Kidney epithelial cell (primary cell): ENCODE data around the gene AFF4. TPM values are rescaled to one million over a fixed set of nuclear protein-coding genes. Genes with fewer than 3 reads are reported as not detected.

Source experiments
- DNase-seq: peaks from one replicate; pipeline ENCODE4 v3.0.0-alpha.2; 2010; ENCODE audit warnings: low read depth
- H3K27me3 ChIP-seq: 2 replicates; pipeline ENCODE4 v1.6.0; 2011; ENCODE audit warnings: low read length; ENCODE audit not compliant: control insufficient read depth, insufficient read depth
- H3K36me3 ChIP-seq: 2 replicates; pipeline ENCODE4 v1.5.1; 2011; ENCODE audit warnings: low read length; ENCODE audit not compliant: control insufficient read depth, insufficient read depth
- H3K4me3 ChIP-seq: 2 replicates; pipeline ENCODE4 v1.5.1; 2011; ENCODE audit warnings: low read depth, mild to moderate bottlenecking, control low read depth, low read length
- total RNA-seq: library from RNA; depleted of rRNA; stranded (reverse); fragments of >200 nt; gene quantifications from 2 replicates; pipeline ENCODE4 v1.2.3, GENCODE V29; 2015
- TF ChIP-seq, protein P1 (sequence below): IDR thresholded peaks from 2 replicates; pipeline ENCODE4 v1.5.1; 2011; ENCODE audit warnings: mild to moderate bottlenecking, moderate library complexity, low read length, control low read depth, inconsistent platforms; ENCODE audit not compliant: insufficient read depth, poor library complexity, severe bottlenecking

Gene AFF4
- total RNA-seq, 1 donor from 2014 or later: 69.0 TPM

DNA sequence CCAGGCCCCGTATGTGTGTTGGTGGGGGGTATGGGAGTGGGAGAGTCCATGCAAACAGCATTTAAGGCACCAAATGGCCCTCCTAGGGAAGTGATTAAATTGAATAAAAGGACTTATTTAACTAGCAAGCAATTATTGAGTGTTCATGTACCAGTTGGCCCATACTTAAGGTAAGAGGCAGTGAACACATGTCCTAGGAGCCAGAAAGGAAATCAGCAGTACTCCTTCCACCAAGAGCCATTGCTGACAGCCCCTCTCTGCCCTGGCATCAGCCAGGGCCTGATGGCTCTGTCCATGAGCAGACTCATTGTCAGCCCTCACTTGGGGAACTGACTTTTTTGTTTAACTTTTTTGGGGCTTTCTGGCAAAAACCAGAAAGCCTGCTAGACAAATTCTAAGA, 122.5 kb downstream of the AFF4 start:
- TF ChIP-seq, protein P1, sequence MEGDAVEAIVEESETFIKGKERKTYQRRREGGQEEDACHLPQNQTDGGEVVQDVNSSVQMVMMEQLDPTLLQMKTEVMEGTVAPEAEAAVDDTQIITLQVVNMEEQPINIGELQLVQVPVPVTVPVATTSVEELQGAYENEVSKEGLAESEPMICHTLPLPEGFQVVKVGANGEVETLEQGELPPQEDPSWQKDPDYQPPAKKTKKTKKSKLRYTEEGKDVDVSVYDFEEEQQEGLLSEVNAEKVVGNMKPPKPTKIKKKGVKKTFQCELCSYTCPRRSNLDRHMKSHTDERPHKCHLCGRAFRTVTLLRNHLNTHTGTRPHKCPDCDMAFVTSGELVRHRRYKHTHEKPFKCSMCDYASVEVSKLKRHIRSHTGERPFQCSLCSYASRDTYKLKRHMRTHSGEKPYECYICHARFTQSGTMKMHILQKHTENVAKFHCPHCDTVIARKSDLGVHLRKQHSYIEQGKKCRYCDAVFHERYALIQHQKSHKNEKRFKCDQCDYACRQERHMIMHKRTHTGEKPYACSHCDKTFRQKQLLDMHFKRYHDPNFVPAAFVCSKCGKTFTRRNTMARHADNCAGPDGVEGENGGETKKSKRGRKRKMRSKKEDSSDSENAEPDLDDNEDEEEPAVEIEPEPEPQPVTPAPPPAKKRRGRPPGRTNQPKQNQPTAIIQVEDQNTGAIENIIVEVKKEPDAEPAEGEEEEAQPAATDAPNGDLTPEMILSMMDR: no peak
- H3K4me3 ChIP-seq: no peak overlapping the region

DNA sequence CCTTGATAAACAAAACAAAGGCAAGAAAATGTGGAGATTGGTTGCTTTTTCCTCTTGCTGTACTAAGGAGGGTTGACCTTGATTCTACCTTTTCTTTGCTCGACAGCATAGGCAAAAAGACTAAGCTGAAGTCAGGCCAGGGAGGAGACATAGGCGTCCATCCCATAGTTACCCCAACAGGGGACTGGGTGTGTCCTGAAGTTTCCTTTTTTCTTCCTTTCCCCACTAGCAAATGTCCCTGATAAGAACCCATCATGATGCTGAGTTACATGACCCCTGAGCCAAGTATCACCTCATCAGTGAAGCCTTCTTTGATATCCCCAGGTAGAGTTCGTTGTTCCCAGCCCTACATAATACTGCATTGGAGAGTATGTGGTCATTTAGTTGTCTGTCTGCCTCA, 123.1 kb downstream of the AFF4 start:
- Histone ChIP-seq H3K27me3 (no peaks in the 10 kb centered on the region), H3K36me3 (no peaks in the 10 kb centered on the region), H3K4me3 (no peak overlapping the region)
- no peak for DNase-seq
- TF ChIP-seq, protein P1: no peak

More for the DNA sequence above, 122.5 kb downstream of the AFF4 start:
- no peak for DNase-seq
- no peaks in the 10 kb centered on the region for H3K27me3 ChIP-seq
- no peaks in the 10 kb centered on the region for H3K36me3 ChIP-seq

DNA sequence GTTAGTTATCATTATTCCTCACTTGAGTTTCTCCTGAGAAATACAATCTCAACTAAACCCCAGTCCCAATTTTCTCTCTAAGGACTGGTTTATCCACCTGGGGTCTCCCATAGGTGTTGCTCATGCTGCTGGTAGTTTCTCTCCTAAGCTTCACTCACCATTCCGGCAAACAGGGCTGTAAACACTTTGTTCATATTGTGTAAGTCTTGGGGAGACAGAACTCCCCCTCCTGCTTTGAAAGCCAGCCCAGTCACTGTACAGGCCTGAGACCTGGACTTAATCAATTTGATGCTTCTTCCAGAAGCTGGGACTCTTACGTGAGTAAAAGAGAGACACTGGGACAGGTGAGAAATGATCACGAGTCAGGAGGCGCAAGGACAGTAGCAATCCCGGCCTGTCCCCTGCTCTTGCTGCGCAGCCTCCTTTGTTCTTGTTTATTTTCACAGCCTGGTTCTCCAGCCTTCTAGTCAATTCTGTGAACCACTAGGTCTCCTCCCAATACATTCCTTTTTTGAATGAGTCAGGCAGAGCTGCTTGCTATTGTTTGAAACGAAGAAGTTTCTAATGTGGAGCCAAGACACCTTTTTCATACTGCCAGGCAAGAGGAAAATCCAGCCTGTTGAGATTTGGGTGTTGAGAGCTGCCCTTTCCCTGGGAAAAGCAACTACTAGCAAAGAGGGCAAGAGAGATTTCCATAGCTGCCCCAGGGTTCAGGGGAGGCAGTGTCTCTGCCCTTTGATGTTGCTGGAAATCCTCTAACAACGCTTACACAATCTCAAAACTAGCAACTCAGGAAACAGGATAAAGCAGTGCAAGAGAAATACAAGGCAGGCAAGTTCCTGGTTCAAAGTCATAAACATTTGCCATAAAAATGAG, 123.8 kb downstream of the AFF4 start:
- Histone ChIP-seq H3K27me3 (no peaks in the 10 kb centered on the region), H3K4me3 (no peak overlapping the region), H3K36me3 (no peaks in the 10 kb centered on the region)
- TF ChIP-seq, protein P1: no peak
- DNase-seq: peak; percentile 48

DNA sequence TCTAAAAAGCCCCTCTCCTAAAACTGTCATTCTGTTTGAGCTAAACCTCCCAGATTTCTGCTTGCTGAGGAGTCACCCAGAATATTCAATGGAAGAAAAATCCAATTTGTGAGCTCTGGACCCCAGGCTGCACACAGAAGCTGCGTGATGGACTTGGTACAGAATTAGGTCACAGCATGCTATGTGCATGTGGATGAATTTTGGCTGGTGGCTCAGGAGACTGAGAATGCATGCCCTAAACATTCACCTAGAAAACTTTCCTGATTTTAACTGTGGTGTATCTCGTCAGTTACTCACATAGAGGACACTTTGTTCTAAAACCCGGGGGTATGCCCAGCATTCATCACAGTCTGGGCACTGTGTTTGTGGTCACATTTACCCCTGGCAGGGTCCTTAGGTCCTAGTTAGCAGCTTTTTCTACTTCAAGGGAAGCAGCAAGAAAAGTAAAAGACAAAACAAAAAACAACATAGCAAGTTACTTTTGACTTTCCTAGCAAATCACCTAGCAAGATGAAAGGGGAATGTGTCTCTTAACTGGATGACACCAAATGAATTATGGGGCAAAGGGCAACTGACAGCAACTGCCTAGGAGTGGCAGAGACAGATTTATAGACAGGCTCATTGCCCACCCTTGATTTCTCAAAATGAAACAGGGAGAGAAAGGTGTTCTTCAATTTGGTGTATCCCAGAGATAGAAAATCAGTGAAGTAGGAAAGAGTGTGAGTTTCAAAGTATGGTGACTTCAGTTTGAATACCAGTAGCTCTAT, 124.7 kb downstream of the AFF4 start:
- Histone ChIP-seq H3K27me3 (no peaks in the 10 kb centered on the region), H3K36me3 (no peaks in the 10 kb centered on the region)
- TF ChIP-seq, protein P1: no peak

DNA sequence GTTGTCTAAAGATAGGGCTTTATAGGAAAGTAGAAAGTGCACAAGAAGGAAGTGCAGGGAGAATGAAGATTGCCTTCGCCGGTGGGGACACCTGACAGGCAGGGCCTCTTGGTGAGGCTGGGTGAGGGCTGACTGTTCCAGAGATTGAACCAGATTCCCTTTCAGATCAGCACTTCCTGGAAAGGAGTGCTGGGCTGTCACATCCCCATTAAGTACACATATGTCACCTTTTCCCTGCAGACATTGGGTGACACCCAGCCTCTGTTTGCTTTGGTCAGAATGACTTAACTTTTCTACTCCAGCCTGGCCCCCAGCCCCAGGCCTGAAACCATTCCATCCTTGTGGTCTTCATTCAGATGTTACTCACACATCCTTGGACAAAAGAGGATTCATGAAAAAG, 125.6 kb downstream of the AFF4 start:
- no peaks in the 10 kb centered on the region for H3K27me3 ChIP-seq
- TF ChIP-seq, protein P1: no peak
- H3K4me3 ChIP-seq: no peak overlapping the region
- DNase-seq: no peak
- H3K36me3 ChIP-seq: no peaks in the 10 kb centered on the region

More for the DNA sequence above, 124.7 kb downstream of the AFF4 start:
- DNase-seq: no peak
- no peak overlapping the region for H3K4me3 ChIP-seq
